Measurements from ENCODE around the gene ATP5ME. TPM values are rescaled to one million over a fixed set of nuclear protein-coding genes. Genes with fewer than 3 reads are reported as not detected.

Gene ATP5ME
- total RNA-seq, 1 experiment from 2014 or later, result 330 TPM

DNA sequence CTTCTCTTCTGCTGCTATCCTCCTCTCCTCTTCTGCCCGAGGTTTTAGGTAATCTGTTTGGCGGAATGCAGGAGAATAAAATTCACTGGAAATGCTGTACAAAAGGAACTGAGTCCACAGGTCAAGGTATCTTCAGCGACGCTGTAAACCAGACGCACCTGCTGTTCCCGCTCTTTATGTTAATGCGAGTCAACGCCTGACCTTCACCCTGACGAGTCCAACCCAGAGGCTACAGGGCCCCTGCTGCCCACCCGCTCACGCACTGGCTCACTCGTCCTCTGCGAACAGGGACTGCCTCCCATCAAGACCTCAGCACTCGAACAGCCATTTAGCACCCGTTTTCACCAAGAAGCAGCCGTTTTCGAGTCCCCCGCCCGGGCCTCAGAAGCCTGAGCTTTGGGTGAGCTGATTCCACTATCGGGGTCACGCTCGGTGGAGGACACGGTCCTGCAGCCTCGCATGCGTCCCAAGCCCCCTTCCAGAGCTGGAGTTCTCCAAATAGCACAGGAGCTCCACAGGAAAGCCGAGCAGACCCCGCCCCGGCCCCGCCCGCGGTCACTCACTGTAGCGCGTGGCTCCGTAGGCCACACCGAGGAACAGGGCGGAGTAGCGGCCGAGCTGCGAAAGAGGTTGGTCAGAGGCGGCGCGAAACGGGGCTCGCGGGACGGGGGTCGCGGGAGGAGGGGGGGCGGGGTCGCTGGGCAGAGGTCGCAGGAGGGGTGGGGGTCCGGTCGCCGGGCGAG lies 556 bp downstream of the ATP5ME start (continued):
- TF ChIP-seq, protein P1, sequence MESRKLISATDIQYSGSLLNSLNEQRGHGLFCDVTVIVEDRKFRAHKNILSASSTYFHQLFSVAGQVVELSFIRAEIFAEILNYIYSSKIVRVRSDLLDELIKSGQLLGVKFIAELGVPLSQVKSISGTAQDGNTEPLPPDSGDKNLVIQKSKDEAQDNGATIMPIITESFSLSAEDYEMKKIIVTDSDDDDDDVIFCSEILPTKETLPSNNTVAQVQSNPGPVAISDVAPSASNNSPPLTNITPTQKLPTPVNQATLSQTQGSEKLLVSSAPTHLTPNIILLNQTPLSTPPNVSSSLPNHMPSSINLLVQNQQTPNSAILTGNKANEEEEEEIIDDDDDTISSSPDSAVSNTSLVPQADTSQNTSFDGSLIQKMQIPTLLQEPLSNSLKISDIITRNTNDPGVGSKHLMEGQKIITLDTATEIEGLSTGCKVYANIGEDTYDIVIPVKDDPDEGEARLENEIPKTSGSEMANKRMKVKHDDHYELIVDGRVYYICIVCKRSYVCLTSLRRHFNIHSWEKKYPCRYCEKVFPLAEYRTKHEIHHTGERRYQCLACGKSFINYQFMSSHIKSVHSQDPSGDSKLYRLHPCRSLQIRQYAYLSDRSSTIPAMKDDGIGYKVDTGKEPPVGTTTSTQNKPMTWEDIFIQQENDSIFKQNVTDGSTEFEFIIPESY (IDR thresholded peaks at IDR 0.05; ENCODE audit: extremely low read depth, insufficient replicate concordance, low read length), result no peak
- TF ChIP-seq, protein P2, sequence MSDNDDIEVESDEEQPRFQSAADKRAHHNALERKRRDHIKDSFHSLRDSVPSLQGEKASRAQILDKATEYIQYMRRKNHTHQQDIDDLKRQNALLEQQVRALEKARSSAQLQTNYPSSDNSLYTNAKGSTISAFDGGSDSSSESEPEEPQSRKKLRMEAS (IDR thresholded peaks at IDR 0.05), result no peak
- TF ChIP-seq CBX3 (IDR thresholded peaks at IDR 0.05; ENCODE audit: low read depth), result no peak
- TF ChIP-seq SP1 (IDR thresholded peaks at IDR 0.05; ENCODE audit: low read depth), result no peak
- no peak for TF ChIP-seq EGR1 (IDR thresholded peaks at IDR 0.05; ENCODE audit: low read depth)
- TF ChIP-seq CEBPB (IDR thresholded peaks at IDR 0.05; ENCODE audit: low read depth), result no peak
- TF ChIP-seq YY1 (IDR thresholded peaks at IDR 0.05; ENCODE audit: extremely low read depth, insufficient replicate concordance, low read depth, low read length), result no peak
- TF ChIP-seq, protein P3, sequence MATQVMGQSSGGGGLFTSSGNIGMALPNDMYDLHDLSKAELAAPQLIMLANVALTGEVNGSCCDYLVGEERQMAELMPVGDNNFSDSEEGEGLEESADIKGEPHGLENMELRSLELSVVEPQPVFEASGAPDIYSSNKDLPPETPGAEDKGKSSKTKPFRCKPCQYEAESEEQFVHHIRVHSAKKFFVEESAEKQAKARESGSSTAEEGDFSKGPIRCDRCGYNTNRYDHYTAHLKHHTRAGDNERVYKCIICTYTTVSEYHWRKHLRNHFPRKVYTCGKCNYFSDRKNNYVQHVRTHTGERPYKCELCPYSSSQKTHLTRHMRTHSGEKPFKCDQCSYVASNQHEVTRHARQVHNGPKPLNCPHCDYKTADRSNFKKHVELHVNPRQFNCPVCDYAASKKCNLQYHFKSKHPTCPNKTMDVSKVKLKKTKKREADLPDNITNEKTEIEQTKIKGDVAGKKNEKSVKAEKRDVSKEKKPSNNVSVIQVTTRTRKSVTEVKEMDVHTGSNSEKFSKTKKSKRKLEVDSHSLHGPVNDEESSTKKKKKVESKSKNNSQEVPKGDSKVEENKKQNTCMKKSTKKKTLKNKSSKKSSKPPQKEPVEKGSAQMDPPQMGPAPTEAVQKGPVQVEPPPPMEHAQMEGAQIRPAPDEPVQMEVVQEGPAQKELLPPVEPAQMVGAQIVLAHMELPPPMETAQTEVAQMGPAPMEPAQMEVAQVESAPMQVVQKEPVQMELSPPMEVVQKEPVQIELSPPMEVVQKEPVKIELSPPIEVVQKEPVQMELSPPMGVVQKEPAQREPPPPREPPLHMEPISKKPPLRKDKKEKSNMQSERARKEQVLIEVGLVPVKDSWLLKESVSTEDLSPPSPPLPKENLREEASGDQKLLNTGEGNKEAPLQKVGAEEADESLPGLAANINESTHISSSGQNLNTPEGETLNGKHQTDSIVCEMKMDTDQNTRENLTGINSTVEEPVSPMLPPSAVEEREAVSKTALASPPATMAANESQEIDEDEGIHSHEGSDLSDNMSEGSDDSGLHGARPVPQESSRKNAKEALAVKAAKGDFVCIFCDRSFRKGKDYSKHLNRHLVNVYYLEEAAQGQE (IDR thresholded peaks at IDR 0.05; ENCODE audit: low read depth), result no peak
